NCI-H187 treated with DMSO at 0.1 percent for 48 hours (cell line): Measurements from ENCODE around the gene KCTD10.
"Not testable (repeated sequence)": the region's sequence is repeated elsewhere in the genome, so short reads cannot be mapped to it uniquely, and the experiment has no call there.

Experiments used
- DNase-seq: peaks from one replicate; lab custom pipeline; 2025; lab: John Stamatoyannopoulos, UW

The KCTD10 gene

GRCh38 chr12:109418848-109419480 lies 58.1 kb downstream of the KCTD10 start:
- no peak for DNase-seq

- not testable (repeated sequence) for DNase-seq
These were observed 71.0 kb downstream of the KCTD10 start for GRCh38 chr12:109406147-109406546.

- not testable (repeated sequence) for DNase-seq
These were observed 72.3 kb downstream of the KCTD10 start for GRCh38 chr12:109404841-109405240.
